OCI-LY7 (cell line): Measurements from ENCODE around the gene FOXJ3. TPM values are rescaled to one million over a fixed set of nuclear protein-coding genes. Genes with fewer than 3 reads are reported as not detected.

Experiments
- BruUV-seq: library from RNA; stranded (reverse); fragments of 400-500 nt; replicated peaks from 2 replicates; lab custom pipeline; 2021; lab: Mats Ljungman, UMichigan
- CTCF ChIA-PET: fragments of 300-600 bp; sonication (Branson Sonifier 250); formaldehyde crosslinking; loops from one replicate; lab custom pipeline; 2022; ENCODE audit warnings: antibody characterized with exemption; ENCODE audit not compliant: unreplicated experiment; lab: Charles Lee
- POLR2A ChIA-PET: fragments of 300-600 bp; sonication (Branson Sonifier 250); formaldehyde crosslinking; loops from one replicate; lab custom pipeline; 2022; ENCODE audit warnings: antibody characterized with exemption; lab: Charles Lee
- DNase-seq: peaks from one replicate; pipeline ENCODE4 v3.0.0-alpha.2; 2015; ENCODE audit warnings: low spot score
- H2AFZ ChIP-seq: fragments of 200-600 bp; sonication (generic), shearing (Covaris generic); 2 replicates; pipeline ENCODE4 v1.6.1; 2014; ENCODE audit warnings: mild to moderate bottlenecking, antibody characterized with exemption, low read length, moderate library complexity
- H3K27ac ChIP-seq: fragments of 200-600 bp; sonication (generic); 2 replicates; pipeline ENCODE4 v1.5.1; 2014; ENCODE audit warnings: mixed run types, low read depth, mild to moderate bottlenecking, moderate library complexity, low read length, inconsistent platforms; ENCODE audit not compliant: poor library complexity, severe bottlenecking
- H3K36me3 ChIP-seq: fragments of 200-600 bp; sonication (generic); 2 replicates; pipeline ENCODE4 v1.6.1; 2014; ENCODE audit warnings: mild to moderate bottlenecking, antibody characterized with exemption, low read length, moderate library complexity, mixed read lengths; ENCODE audit not compliant: insufficient read depth
- H3K4me1 ChIP-seq: fragments of 200-600 bp; sonication (generic); 2 replicates; pipeline ENCODE4 v1.5.1; 2014; ENCODE audit warnings: mild to moderate bottlenecking, low read length; ENCODE audit not compliant: insufficient read depth, poor library complexity, severe bottlenecking
- H3K4me2 ChIP-seq: fragments of 200-600 bp; sonication (generic); 2 replicates; pipeline ENCODE4 v1.6.1; 2014; ENCODE audit warnings: mild to moderate bottlenecking, low read length
- H3K4me3 ChIP-seq: fragments of 200-600 bp; sonication (generic); 2 replicates; pipeline ENCODE4 v1.5.1; 2014; ENCODE audit warnings: mild to moderate bottlenecking, low read depth, low read length; ENCODE audit not compliant: poor library complexity, severe bottlenecking
- H3K79me2 ChIP-seq: fragments of 200-600 bp; sonication (generic); 2 replicates; pipeline ENCODE4 v1.6.1; 2016; ENCODE audit warnings: low read depth, mild to moderate bottlenecking, low read length, moderate library complexity, mixed read lengths; ENCODE audit not compliant: insufficient read depth
- H3K9me2 ChIP-seq: fragments of 200-600 bp; sonication (generic); 2 replicates; pipeline ENCODE4 v1.6.1; 2016; ENCODE audit warnings: mild to moderate bottlenecking, low read length, mixed read lengths; ENCODE audit not compliant: insufficient read depth
- H3K9me3 ChIP-seq: fragments of 200-600 bp; sonication (generic); 2 replicates; pipeline ENCODE4 v1.6.1; 2014; ENCODE audit warnings: mild to moderate bottlenecking, mixed run types, low read length, mixed read lengths
- H4K20me1 ChIP-seq: fragments of 200-600 bp; sonication (generic); 2 replicates; pipeline ENCODE4 v1.6.1; 2014; ENCODE audit warnings: mild to moderate bottlenecking, antibody characterized with exemption, low read length, moderate library complexity, mixed read lengths; ENCODE audit not compliant: insufficient read depth
- CTCF ChIP-seq: fragments of 200-600 bp; sonication (generic); conservative IDR thresholded peaks from 2 replicates; pipeline ENCODE4 v1.5.1; 2014; ENCODE audit warnings: mild to moderate bottlenecking, antibody characterized with exemption, low read length, moderate library complexity, mixed read lengths
- EZH2phosphoT487 ChIP-seq: fragments of 200-600 bp; sonication (generic); IDR thresholded peaks from 2 replicates; pipeline ENCODE4 v1.6.1; 2018; ENCODE audit warnings: low read depth, borderline replicate concordance, mild to moderate bottlenecking, mixed run types, antibody characterized with exemption, low read length, moderate library complexity, mixed read lengths
- intact Hi-C: fragments of 100-400 bp; cut with micrococcal nuclease; formaldehyde crosslinking; loops from one replicate; pipeline ENCODE4 v1.10.0; 2022; ENCODE audit not compliant: unreplicated experiment
- total RNA-seq, 2 experiments: library from RNA; depleted of rRNA in 1 of 2; stranded (reverse); fragments of >200 nt in 1 of 2; shearing (Covaris generic) in 1 of 2; gene quantifications; 2 replicates each; pipeline ENCODE4 v1.2.3, GENCODE V29; 2014 to 2022

FOXJ3 gene
- total RNA-seq, 2 experiments from 2014 or later = 34.8 to 43.1 TPM

- intact Hi-C loops = no loop called here
- H3K27ac ChIP-seq = no peak overlapping the region
- H3K36me3 ChIP-seq = peaks cover 74% of the 10 kb centered on the region
- peaks cover 33% of the 10 kb centered on the region for H3K9me3 ChIP-seq
- ChIA-PET CTCF (no interaction called here), POLR2A (no interaction called here)
- H3K9me2 ChIP-seq = no peaks in the 10 kb centered on the region
- no peak for TF ChIP-seq EZH2phosphoT487
- TF ChIP-seq CTCF = no peak
- no peak overlapping the region for H2AFZ ChIP-seq
- H3K4me3 ChIP-seq = no peak overlapping the region
- H4K20me1 ChIP-seq = no peaks in the 10 kb centered on the region
- H3K79me2 ChIP-seq = peaks cover 32% of the 10 kb centered on the region; the same call in 1 of the 2 replicates
- BruUV-seq = no TSS peak
- no peaks in the 10 kb centered on the region for H3K4me1 ChIP-seq
- no peak overlapping the region for H3K4me2 ChIP-seq
- no peak for DNase-seq
These were observed 29.4 kb downstream of the FOXJ3 start for GRCh38 chr1:42305639-42306038.

GRCh38 chr1:42302034-42302433, 33.0 kb downstream of the FOXJ3 start:
- Histone ChIP-seq H3K36me3 (peaks cover 67% of the 10 kb centered on the region), H4K20me1 (no peaks in the 10 kb centered on the region), H3K27ac (no peak overlapping the region), H3K4me2 (no peak overlapping the region), H3K9me3 (peaks cover 45% of the 10 kb centered on the region), H2AFZ (no peak overlapping the region), H3K9me2 (no peaks in the 10 kb centered on the region), H3K4me3 (no peak overlapping the region), H3K79me2 (peaks cover 27% of the 10 kb centered on the region; the same call in 1 of the 2 replicates), H3K4me1 (no peaks in the 10 kb centered on the region)
- ChIA-PET CTCF (no interaction called here), POLR2A (no interaction called here)
- intact Hi-C loops = no loop called here
- BruUV-seq = no TSS peak
- TF ChIP-seq EZH2phosphoT487 = no peak
- TF ChIP-seq CTCF = no peak
- DNase-seq = no peak

- no peak overlapping the region for H2AFZ ChIP-seq
- TF ChIP-seq EZH2phosphoT487 (no peak), CTCF (no peak)
- intact Hi-C loops = no loop called here
- no peaks in the 10 kb centered on the region for H3K4me1 ChIP-seq
- ChIA-PET POLR2A (no interaction called here), CTCF (no interaction called here)
- H4K20me1 ChIP-seq = no peaks in the 10 kb centered on the region
- H3K9me2 ChIP-seq = no peaks in the 10 kb centered on the region
- peaks cover 28% of the 10 kb centered on the region for H3K9me3 ChIP-seq
- H3K4me3 ChIP-seq = no peak overlapping the region
- H3K79me2 ChIP-seq = peaks cover 19% of the 10 kb centered on the region; the same call in 1 of the 2 replicates
- no peak for DNase-seq
- no peak overlapping the region for H3K27ac ChIP-seq
- H3K36me3 ChIP-seq = peaks cover 46% of the 10 kb centered on the region
- H3K4me2 ChIP-seq = no peak overlapping the region
- BruUV-seq = no TSS peak
These were observed 36.5 kb downstream of the FOXJ3 start for GRCh38 chr1:42298520-42298919.
